HL-60/S4 (cell line): ENCODE results near the gene NUDT21.
"Not testable (repeated sequence)": the region's sequence is repeated elsewhere in the genome, so short reads cannot be mapped to it uniquely, and the experiment has no call there.

Source experiments
- in situ Hi-C: fragments of 300-500 bp; cut with MboI; formaldehyde crosslinking; loops from 2 replicates; pipeline ENCODE4 v1.14.3; 2022; ENCODE audit warnings: low sequenced_read_pairs

NUDT21 gene

DNA sequence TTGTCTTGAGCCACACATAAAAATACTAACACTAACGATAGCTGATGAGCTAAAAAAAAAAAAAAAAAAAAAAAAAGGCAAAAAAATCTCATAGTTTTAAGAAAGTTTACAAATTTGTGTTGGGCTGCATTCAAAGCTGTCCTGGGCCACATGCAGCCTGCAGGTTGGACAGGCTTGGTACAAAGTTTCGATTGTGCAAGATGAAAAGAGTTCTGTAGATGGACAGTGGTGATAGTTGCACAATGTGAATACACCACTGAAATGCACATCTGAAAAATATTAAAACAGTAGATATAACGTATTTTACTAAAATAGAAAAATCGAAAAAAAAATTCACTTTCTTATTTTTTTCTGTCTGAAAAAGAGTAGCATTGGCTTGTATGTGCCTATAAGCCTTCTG is 68.7 kb downstream of the NUDT21 start:
- in situ Hi-C loops, result no loop called here

DNA sequence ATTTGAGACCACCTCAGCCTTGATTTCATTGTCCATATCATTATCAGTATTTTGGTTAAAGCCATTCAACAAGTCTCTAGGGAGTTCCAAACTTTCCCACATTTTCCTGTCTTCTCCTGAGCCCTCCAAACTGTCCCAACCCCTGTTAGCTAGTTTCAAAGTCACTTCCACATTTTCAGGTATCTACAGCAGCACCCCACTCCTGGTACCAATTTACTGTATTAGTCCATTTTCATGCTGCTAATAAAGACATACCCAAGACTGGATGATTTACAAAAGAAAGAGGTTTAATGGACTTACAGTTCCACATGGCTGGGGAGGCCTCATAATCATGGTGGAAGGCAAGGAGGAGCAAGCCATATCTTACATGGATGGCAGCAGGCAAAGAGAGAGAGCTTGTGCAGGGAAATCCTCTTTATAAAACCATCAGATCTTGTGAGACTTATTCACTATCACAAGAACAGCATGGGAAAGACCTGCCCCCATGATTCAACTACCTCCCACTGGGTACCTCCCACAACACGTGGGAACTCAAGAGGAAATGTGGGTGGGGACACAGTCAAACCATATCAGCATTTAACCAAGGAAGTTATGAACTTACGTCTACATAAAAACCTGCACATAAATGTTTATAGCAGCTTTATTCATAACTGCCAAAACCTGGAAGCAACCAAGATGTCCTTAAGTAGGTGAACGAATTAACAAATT is 70.2 kb downstream of the NUDT21 start:
- in situ Hi-C loops, result not testable (repeated sequence)
